CD14-positive monocyte (primary cell): ENCODE data around the gene AIFM1. TPM values are rescaled to one million over a fixed set of nuclear protein-coding genes. Genes with fewer than 3 reads are reported as not detected.

Experiments
- DNase-seq, 3 donors: peaks; one replicate each; pipeline ENCODE4 v3.0.0-alpha.2; 2011 to 2022
- H2AFZ ChIP-seq: 2 replicates; pipeline ENCODE4 v1.6.0; 2012; ENCODE audit warnings: mild to moderate bottlenecking, low read depth, low read length, inconsistent platforms; ENCODE audit not compliant: insufficient read depth, poor library complexity, severe bottlenecking
- H3K27ac ChIP-seq, 2 donors: 1 replicate in 1 of 2; 2 replicates in 1 of 2; pipeline ENCODE4 v1.5.1; 2012 to 2013; ENCODE audit warnings: low read length in 2 of 2, control low read depth in 1 of 2, inconsistent platforms in 1 of 2, low read depth in 1 of 2, mild to moderate bottlenecking in 1 of 2
- H3K27me3 ChIP-seq, 2 donors: one replicate each; pipeline versions ENCODE4 v1.6.0 to v1.6.1; 2011 to 2013; ENCODE audit warnings: low read length in 2 of 2; ENCODE audit not compliant: control insufficient read depth in 2 of 2, insufficient read depth in 2 of 2
- H3K36me3 ChIP-seq, 2 donors: replicated peaks in 1 of 2; 1 replicate in 1 of 2; 2 replicates in 1 of 2; pipeline versions ENCODE4 v1.5.1 to v1.6.1; 2012 to 2013; ENCODE audit warnings: low read length in 2 of 2, control low read depth in 1 of 2, inconsistent platforms in 1 of 2, mild to moderate bottlenecking in 1 of 2; ENCODE audit not compliant: insufficient read depth in 2 of 2, control insufficient read depth in 1 of 2
- H3K4me1 ChIP-seq, 2 donors: 1 replicate in 1 of 2; 2 replicates in 1 of 2; pipeline versions ENCODE4 v1.5.1 to v1.6.1; 2012 to 2013; ENCODE audit warnings: low read length in 2 of 2, control low read depth in 1 of 2, inconsistent platforms in 1 of 2, mild to moderate bottlenecking in 1 of 2, moderate library complexity in 1 of 2; ENCODE audit not compliant: insufficient read depth in 2 of 2, control insufficient read depth in 1 of 2
- H3K4me2 ChIP-seq: replicated peaks from 2 replicates; pipeline ENCODE3; 2012; ENCODE audit warnings: low read length, moderate library complexity, mild to moderate bottlenecking; ENCODE audit not compliant: poor library complexity, severe bottlenecking; ENCODE audit errors: extremely low read depth
- H3K4me3 ChIP-seq, 3 experiments: fragments of 200-600 bp in 1 of 3; sonication (generic) in 1 of 3; replicated peaks in 1 of 3; 1 replicate in 2 of 3; 2 replicates in 1 of 3; pipeline ENCODE4 v1.5.1; 2011 to 2013; ENCODE audit warnings: low read length in 3 of 3, mild to moderate bottlenecking in 3 of 3, control low read depth in 2 of 3, low read depth in 2 of 3, inconsistent platforms in 1 of 3, moderate library complexity in 1 of 3
- H3K79me2 ChIP-seq: 2 replicates; pipeline ENCODE4 v1.6.0; 2012; ENCODE audit warnings: mild to moderate bottlenecking, control low read depth, inconsistent platforms, low read length, moderate library complexity; ENCODE audit not compliant: insufficient read depth
- H3K9ac ChIP-seq: 2 replicates; pipeline ENCODE4 v1.6.0; 2017; ENCODE audit warnings: low read length, mild to moderate bottlenecking; ENCODE audit not compliant: insufficient read depth, poor library complexity, severe bottlenecking
- H3K9me3 ChIP-seq, 2 donors: replicated peaks in 1 of 2; 1 replicate in 1 of 2; 2 replicates in 1 of 2; pipeline versions ENCODE4 v1.5.1 to v1.6.1; 2012 to 2013; ENCODE audit warnings: low read length in 2 of 2, control low read depth in 1 of 2; ENCODE audit not compliant: control insufficient read depth in 1 of 2, insufficient read depth in 1 of 2
- H4K20me1 ChIP-seq: 2 replicates; pipeline ENCODE4 v1.6.0; 2012; ENCODE audit warnings: mild to moderate bottlenecking, low read length, control low read depth, moderate library complexity; ENCODE audit not compliant: insufficient read depth
- H3K27ac Mint-ChIP-seq, 7 donors: one replicate each; pipeline ENCODE4 v1.8.0; 2020; ENCODE audit warnings: mild to moderate bottlenecking in 7 of 7, mixed read lengths in 7 of 7, moderate library complexity in 6 of 7, inconsistent platforms in 2 of 7
- H3K27me3 Mint-ChIP-seq, 3 donors: one replicate each; pipeline ENCODE4 v1.8.0; 2021 to 2022; ENCODE audit warnings: low read depth in 3 of 3, mild to moderate bottlenecking in 3 of 3, mixed read lengths in 3 of 3, moderate library complexity in 3 of 3, inconsistent platforms in 1 of 3
- H3K36me3 Mint-ChIP-seq, 2 donors: one replicate each; pipeline ENCODE4 v1.8.0; 2020; ENCODE audit warnings: mixed read lengths in 2 of 2, inconsistent platforms in 1 of 2, mild to moderate bottlenecking in 1 of 2
- H3K4me1 Mint-ChIP-seq: one replicate; pipeline ENCODE4 v1.8.0; 2020; ENCODE audit warnings: mild to moderate bottlenecking, mixed read lengths
- H3K4me3 Mint-ChIP-seq, 2 donors: one replicate each; pipeline ENCODE4 v1.8.0; 2020; ENCODE audit warnings: mild to moderate bottlenecking in 2 of 2, mixed read lengths in 2 of 2, moderate library complexity in 1 of 2
- H3K9me3 Mint-ChIP-seq, 7 donors: one replicate each; pipeline ENCODE4 v1.8.0; 2020 to 2022; ENCODE audit warnings: mixed read lengths in 7 of 7, mild to moderate bottlenecking in 6 of 7, moderate library complexity in 6 of 7, inconsistent platforms in 2 of 7
- WGBS: methylation state at CpG from one replicate; pipeline ENCODE4 v1.1.5; 2013; ENCODE audit warnings: missing lambda C conversion rate; ENCODE audit not compliant: insufficient coverage; 5-methylcytosine and 5-hydroxymethylcytosine counted together
- intact Hi-C, 2 donors: fragments of 100-400 bp; cut with micrococcal nuclease; formaldehyde crosslinking; loops; one replicate each; pipeline versions ENCODE4 v1.15.0 to v1.15.1; 2023
- polyA plus RNA-seq, 3 donors: library from polyadenylated mRNA; depleted of rRNA in 1 of 3; unstranded in 2 of 3; stranded (reverse) in 1 of 3; fragments of 300-500 nt in 2 of 3; fragments of >200 nt in 1 of 3; fragmentation: Illumina TruSeq in 2 of 3; gene quantifications; 1 replicate in 2 of 3; 2 replicates in 1 of 3; pipeline ENCODE4 v1.2.3, GENCODE V29; 2012 to 2021
- TF ChIP-seq, protein P1 (sequence below): fragments of 200-600 bp; IDR thresholded peaks from one replicate; pipeline ENCODE4 v1.8.0; 2022; ENCODE audit warnings: antibody characterized with exemption, mild to moderate bottlenecking

Gene AIFM1
- polyA plus RNA-seq, 3 donors: 15.1 to 19.1 (median 18.6) TPM

DNA sequence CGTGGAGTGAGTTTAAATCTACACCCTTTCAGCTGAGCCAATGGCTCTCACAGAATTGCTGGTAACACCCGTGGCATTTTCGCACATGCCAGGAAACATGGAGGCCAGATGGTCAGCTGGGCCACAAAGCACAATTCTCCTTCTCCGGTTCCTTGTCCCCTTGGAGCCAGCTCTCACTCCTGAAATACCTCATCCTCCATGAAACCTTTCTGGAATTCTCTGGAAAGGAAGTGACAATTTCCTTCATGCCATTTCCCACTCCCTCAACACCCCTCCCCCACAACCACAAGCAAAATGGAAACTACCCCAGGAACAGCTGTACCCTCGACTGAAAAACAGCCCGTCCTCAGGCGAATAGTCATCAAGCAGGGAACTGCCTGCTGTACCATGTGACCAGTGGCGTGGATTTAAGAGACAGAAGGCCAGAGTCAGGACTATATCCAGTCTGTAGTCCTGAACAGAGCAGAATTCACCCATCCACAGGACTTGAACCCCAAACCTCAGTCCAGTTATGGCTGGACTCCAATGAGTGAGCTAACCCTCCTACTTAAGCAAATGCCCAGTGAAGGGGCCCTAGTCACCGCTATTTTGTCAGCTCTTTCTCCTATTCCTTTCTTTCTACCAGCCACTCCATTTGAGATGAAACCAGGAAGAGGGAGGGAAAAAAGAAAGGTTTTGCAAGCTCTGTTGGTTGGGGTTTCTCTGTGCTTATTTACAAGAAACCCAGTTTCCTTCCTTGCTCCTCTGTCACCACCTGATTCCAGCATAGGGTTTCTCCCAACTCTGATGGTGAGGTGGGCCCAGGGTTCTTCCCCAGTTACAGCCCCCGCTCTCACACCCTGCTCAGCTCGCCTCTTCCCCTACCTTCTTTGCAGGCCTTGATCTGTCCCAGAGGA lies 79.8 kb downstream of the AIFM1 start:
- 100% methylated on average over 1 of the region's 11 CpGs for WGBS
- H3K4me3 ChIP-seq: peak overlapping the region in 2 of 3 experiments; percentile 6 to 69
- peak overlapping the region; percentile 67 to 77 for H3K4me3 Mint-ChIP-seq
- no peaks in the 10 kb centered on the region for H3K27me3 ChIP-seq
- H3K9me3 Mint-ChIP-seq: peaks cover 0 to 2% (median 0%) of the 10 kb centered on the region in 7 donors
- peaks cover 8 to 10% of the 10 kb centered on the region in 2 donors for H3K36me3 Mint-ChIP-seq
- peak overlapping the region; percentile 73 for H3K4me2 ChIP-seq
- peaks cover 84% of the 10 kb centered on the region for H3K79me2 ChIP-seq
- no peak overlapping the region for H2AFZ ChIP-seq
- peaks cover 90% of the 10 kb centered on the region for H3K4me1 Mint-ChIP-seq
- peaks cover 0 to 3% (median 0%) of the 10 kb centered on the region in 3 donors for H3K27me3 Mint-ChIP-seq
- H4K20me1 ChIP-seq: peaks cover 35% of the 10 kb centered on the region
- peak overlapping the region; percentile 94 for H3K27ac ChIP-seq
- peak overlapping the region; percentile 57 for H3K9ac ChIP-seq
- intact Hi-C loops: no loop called here
- peak overlapping the region; percentile 93 to 97 (median 94) for H3K27ac Mint-ChIP-seq
- H3K4me1 ChIP-seq: peaks cover 97 to 100% of the 10 kb centered on the region in 2 donors
- TF ChIP-seq, protein P1, sequence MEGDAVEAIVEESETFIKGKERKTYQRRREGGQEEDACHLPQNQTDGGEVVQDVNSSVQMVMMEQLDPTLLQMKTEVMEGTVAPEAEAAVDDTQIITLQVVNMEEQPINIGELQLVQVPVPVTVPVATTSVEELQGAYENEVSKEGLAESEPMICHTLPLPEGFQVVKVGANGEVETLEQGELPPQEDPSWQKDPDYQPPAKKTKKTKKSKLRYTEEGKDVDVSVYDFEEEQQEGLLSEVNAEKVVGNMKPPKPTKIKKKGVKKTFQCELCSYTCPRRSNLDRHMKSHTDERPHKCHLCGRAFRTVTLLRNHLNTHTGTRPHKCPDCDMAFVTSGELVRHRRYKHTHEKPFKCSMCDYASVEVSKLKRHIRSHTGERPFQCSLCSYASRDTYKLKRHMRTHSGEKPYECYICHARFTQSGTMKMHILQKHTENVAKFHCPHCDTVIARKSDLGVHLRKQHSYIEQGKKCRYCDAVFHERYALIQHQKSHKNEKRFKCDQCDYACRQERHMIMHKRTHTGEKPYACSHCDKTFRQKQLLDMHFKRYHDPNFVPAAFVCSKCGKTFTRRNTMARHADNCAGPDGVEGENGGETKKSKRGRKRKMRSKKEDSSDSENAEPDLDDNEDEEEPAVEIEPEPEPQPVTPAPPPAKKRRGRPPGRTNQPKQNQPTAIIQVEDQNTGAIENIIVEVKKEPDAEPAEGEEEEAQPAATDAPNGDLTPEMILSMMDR: no peak
- no peaks in the 10 kb centered on the region for H3K9me3 ChIP-seq
- DNase-seq: peak; percentile 31 to 75 (median 37)
- H3K36me3 ChIP-seq: peaks cover 4 to 5% of the 10 kb centered on the region in 2 donors

DNA sequence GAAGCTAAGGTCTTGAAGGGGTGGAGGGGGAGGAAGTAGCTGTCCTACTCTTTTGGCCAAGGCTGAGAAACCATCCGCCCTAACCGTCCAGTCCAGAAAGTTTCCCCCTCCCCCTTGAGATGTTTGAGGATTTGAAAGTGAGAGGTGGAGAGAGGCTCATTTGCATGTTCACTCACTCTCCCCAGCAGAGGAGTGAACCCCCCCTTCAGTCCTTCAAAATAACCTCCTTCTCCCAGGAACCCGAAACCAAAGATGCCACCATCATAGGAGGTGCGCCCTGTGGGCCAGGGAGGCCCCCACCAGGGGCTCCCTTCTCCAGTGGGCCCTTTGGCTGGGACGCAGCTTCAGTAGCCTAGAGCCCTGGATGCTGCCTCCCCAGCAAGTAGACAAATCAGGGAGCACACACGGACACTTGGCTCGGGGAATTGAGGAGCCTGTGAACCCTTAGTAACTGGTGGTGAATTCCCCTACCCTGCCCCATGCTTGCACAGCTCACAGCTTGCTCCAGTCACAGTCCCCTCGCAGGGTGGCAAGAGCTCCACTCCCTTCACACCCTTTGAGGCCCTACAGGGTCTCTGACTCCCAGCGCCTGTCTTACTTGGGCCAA lies 80.9 kb downstream of the AIFM1 start:
- peak; percentile 53 to 68 (median 62) for DNase-seq
- Mint-ChIP-seq H3K36me3 (peaks cover 13 to 18% of the 10 kb centered on the region in 2 donors), H3K4me3 (peak overlapping the region; percentile 74 to 82), H3K9me3 (peaks cover 0 to 2% (median 0%) of the 10 kb centered on the region in 7 donors), H3K4me1 (peaks cover 84% of the 10 kb centered on the region), H3K27ac (peak overlapping the region; percentile 93 to 97 (median 94)), H3K27me3 (peaks cover 0 to 3% (median 0%) of the 10 kb centered on the region in 3 donors)
- intact Hi-C loops: loop anchor here (5.0 kb wide), 3 partner anchors 38 to 108 kb away; partner anchors contain the start of gene AIFM1 (in 1 of the 2)
- no peak overlapping the region for H2AFZ ChIP-seq
- H3K27me3 ChIP-seq: no peaks in the 10 kb centered on the region
- H3K4me1 ChIP-seq: peaks cover 94 to 96% of the 10 kb centered on the region in 2 donors
- H3K9ac ChIP-seq: peak overlapping the region; percentile 45
- no peaks in the 10 kb centered on the region for H3K9me3 ChIP-seq
- TF ChIP-seq, protein P1: no peak
- 0% methylated on average over 3 of the region's 9 CpGs for WGBS
- peaks cover 36% of the 10 kb centered on the region for H4K20me1 ChIP-seq
- H3K4me3 ChIP-seq: peak overlapping the region in 2 of 3 experiments; percentile 1 to 69
- H3K27ac ChIP-seq: peak overlapping the region; percentile 94
- H3K36me3 ChIP-seq: peaks cover 8 to 10% of the 10 kb centered on the region in 2 donors
- H3K4me2 ChIP-seq: peak overlapping the region; percentile 73
- peaks cover 84% of the 10 kb centered on the region for H3K79me2 ChIP-seq
